Chondrocyte (in vitro differentiated cells): Measurements from ENCODE around the gene STPG4. TPM values are rescaled to one million over a fixed set of nuclear protein-coding genes. Genes with fewer than 3 reads are reported as not detected.

Source experiments
- DNase-seq: peaks from one replicate; pipeline ENCODE4 v3.0.0; 2021; ENCODE audit warnings: mixed read lengths, low spot score
- H3K27ac Mint-ChIP-seq: one replicate; pipeline ENCODE4 v1.8.0; 2021; ENCODE audit warnings: mild to moderate bottlenecking, moderate library complexity, mixed read lengths; ENCODE audit not compliant: unreplicated experiment
- H3K27me3 Mint-ChIP-seq: 2 replicates; pipeline ENCODE4 v1.8.0; 2021; ENCODE audit warnings: low read depth, mixed read lengths
- H3K36me3 Mint-ChIP-seq: 2 replicates; pipeline ENCODE4 v1.8.0; 2021; ENCODE audit warnings: low read depth, mixed read lengths
- H3K4me1 Mint-ChIP-seq: 2 replicates; pipeline ENCODE4 v1.8.0; 2021; ENCODE audit warnings: low read depth, mild to moderate bottlenecking, mixed read lengths
- H3K4me3 Mint-ChIP-seq: one replicate; pipeline ENCODE4 v1.8.0; 2021; ENCODE audit warnings: mild to moderate bottlenecking, moderate library complexity, mixed read lengths; ENCODE audit not compliant: unreplicated experiment
- H3K9me3 Mint-ChIP-seq: 2 replicates; pipeline ENCODE4 v1.8.0; 2021; ENCODE audit warnings: low read depth, mixed read lengths
- total RNA-seq: library from RNA; stranded (reverse); gene quantifications from 3 replicates; pipeline ENCODE4 v1.2.1, GENCODE V29; 2021
- TF ChIP-seq, protein P1 (sequence below): fragments of 200-600 bp; sonication (generic); IDR thresholded peaks from 2 replicates; pipeline ENCODE4 v1.5.0; 2021; ENCODE audit warnings: antibody characterized with exemption, mild to moderate bottlenecking, moderate library complexity

The STPG4 gene
- total RNA-seq, 1 donor from 2014 or later, result 0.25 TPM

DNA sequence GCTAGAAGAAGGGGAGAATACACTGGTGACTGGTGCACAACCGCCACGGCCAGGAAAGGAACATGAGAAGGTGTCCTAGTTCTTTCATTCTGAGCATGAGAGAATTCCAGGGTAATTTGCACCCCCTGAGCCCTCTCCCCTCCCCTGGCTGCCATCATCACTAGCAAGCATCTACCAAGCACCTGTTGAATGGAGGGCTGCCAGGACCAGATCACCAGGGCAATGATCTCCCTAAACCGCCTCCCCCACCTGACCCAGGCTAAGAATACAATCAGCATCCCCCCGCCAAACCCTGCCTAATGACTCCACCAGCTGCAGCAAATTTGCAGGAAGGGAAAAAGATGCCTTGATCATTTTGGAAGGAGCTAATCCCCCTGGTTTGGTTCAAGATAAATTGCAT, 100.2 kb downstream of the STPG4 start:
- no peak overlapping the region for H3K4me3 Mint-ChIP-seq
- peaks cover 46% of the 10 kb centered on the region for H3K4me1 Mint-ChIP-seq
- no peak for DNase-seq
- TF ChIP-seq, protein P1, sequence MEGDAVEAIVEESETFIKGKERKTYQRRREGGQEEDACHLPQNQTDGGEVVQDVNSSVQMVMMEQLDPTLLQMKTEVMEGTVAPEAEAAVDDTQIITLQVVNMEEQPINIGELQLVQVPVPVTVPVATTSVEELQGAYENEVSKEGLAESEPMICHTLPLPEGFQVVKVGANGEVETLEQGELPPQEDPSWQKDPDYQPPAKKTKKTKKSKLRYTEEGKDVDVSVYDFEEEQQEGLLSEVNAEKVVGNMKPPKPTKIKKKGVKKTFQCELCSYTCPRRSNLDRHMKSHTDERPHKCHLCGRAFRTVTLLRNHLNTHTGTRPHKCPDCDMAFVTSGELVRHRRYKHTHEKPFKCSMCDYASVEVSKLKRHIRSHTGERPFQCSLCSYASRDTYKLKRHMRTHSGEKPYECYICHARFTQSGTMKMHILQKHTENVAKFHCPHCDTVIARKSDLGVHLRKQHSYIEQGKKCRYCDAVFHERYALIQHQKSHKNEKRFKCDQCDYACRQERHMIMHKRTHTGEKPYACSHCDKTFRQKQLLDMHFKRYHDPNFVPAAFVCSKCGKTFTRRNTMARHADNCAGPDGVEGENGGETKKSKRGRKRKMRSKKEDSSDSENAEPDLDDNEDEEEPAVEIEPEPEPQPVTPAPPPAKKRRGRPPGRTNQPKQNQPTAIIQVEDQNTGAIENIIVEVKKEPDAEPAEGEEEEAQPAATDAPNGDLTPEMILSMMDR, result no peak
- H3K27ac Mint-ChIP-seq, result no peak overlapping the region
- H3K36me3 Mint-ChIP-seq, result peaks cover 12% of the 10 kb centered on the region
- H3K9me3 Mint-ChIP-seq, result no peaks in the 10 kb centered on the region
- H3K27me3 Mint-ChIP-seq, result no peaks in the 10 kb centered on the region

DNA sequence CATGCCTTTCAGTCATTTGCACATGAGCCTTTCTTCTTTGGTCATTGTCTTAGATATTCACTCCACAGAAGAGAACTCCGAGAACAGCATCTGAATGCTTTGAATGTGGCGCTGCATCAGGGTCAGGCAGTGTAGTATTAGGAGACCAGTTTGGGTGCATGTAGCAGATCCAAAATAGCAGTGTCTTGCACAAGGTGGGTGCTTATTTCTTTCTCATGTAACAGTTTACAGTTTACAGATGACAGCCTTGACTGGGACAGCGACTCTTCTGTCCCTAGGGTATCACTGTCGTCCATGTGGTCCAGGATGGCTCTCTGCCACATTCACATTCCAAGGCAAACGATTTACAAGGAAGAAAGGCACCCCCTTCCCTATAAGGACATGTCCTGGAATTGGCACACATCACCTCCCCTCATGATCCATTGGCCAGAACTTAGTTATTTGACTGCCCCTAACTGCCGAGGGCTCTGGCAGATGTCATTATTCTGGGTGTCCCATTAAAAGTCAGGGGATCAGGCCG, 101.0 kb downstream of the STPG4 start:
- DNase-seq, result no peak
- Mint-ChIP-seq H3K27ac (peak overlapping the region; percentile 54), H3K4me3 (no peak overlapping the region), H3K27me3 (no peaks in the 10 kb centered on the region), H3K36me3 (peaks cover 12% of the 10 kb centered on the region), H3K4me1 (peaks cover 42% of the 10 kb centered on the region), H3K9me3 (no peaks in the 10 kb centered on the region)
- TF ChIP-seq, protein P1, result no peak

DNA sequence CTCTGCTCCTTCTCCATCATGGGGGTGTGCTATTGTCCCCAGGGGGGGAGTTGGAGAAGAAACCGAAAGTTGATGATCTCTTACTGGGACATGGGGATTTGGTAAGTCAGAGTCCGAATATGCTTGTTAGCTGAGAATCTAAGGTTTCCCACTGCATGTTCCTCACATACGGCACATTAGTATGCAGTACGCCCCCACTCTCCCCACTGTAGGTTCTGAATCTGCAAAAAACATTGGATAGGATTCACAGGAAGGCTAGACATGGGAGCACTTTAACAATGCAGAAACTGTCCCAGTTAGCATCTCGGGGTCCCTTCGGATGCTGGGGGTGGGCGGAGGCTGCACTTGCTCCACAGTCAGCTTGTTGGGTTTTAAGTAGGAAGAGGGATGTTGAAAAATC, 102.3 kb downstream of the STPG4 start:
- H3K9me3 Mint-ChIP-seq, result no peaks in the 10 kb centered on the region
- no peaks in the 10 kb centered on the region for H3K27me3 Mint-ChIP-seq
- H3K36me3 Mint-ChIP-seq, result peaks cover 14% of the 10 kb centered on the region
- no peak overlapping the region for H3K27ac Mint-ChIP-seq
- TF ChIP-seq, protein P1, result no peak
- H3K4me3 Mint-ChIP-seq, result no peak overlapping the region
- H3K4me1 Mint-ChIP-seq, result peaks cover 33% of the 10 kb centered on the region
- no peak for DNase-seq

DNA sequence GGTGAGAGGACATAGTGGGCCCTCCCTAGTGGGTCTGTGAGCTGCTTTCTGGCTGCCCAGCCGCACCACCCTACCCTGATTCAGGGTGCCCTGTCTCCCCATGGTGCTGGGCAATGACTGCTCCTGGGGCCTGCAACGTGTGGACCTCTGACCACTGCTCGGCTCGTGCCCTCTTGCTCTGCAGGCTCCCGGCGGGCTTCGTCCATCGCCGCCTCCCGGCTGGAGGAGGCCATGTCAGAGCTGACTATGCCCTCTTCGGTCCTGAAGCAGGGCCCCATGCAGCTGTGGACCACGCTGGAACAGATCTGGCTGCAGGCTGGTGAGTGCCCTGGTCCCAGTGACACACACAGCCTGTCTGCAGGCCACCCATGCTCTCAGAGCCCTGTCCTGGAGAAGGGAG, 103.5 kb downstream of the STPG4 start:
- peaks cover 17% of the 10 kb centered on the region for H3K36me3 Mint-ChIP-seq
- no peak overlapping the region for H3K27ac Mint-ChIP-seq
- H3K4me1 Mint-ChIP-seq, result peaks cover 20% of the 10 kb centered on the region
- H3K9me3 Mint-ChIP-seq, result no peaks in the 10 kb centered on the region
- no peak overlapping the region for H3K4me3 Mint-ChIP-seq
- no peak for DNase-seq
- H3K27me3 Mint-ChIP-seq, result no peaks in the 10 kb centered on the region
- TF ChIP-seq, protein P1, result no peak

DNA sequence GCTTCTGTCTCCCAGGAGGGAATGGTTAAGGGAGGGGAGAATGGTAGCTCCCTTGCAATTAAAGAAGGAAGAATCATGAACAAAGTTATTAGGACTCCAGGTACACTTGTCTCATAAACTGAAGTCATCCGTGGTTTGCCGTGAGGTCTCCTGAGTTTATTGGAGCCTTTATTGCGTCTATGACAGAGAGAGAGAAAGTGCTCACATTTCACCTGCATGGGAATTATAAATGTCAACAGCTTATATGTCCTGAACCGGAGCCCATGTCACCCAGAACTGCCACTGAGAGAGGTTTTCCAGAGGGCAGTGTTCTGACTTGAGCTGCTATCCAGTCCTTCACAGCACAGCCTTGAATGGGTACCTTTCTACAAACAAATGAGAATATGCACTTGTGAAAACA, 104.3 kb downstream of the STPG4 start:
- Mint-ChIP-seq H3K9me3 (no peaks in the 10 kb centered on the region), H3K27me3 (no peaks in the 10 kb centered on the region), H3K27ac (no peak overlapping the region), H3K36me3 (peaks cover 19% of the 10 kb centered on the region), H3K4me1 (peaks cover 12% of the 10 kb centered on the region), H3K4me3 (no peak overlapping the region)
- DNase-seq, result no peak
- TF ChIP-seq, protein P1, result no peak
